ENCODE measurements around the gene TEKT5. TPM values are rescaled to one million over a fixed set of nuclear protein-coding genes. Genes with fewer than 3 reads are reported as not detected.

Gene TEKT5
- total RNA-seq, 1 experiment from 2014 or later, result not detected

DNA sequence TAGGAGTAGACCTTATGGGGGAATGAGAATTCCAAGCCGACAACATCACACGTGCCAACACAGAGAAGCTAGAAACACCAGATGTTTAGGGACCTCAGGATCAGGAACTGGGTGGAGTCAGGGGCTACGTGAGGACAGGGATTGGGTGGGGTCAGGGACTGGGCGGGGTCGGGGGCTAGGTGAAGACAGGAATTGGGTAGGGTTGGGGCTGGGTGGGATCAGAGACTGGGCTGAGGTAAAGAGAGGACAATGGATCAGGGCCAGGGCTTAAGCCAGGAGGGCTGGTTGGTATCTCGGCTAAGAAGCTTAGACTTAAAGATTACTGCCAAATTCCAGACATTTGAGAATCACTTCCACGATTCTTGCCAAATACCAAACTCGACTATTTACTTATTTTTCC is 11.6 kb downstream of the TEKT5 start:
- no peaks in the 10 kb centered on the region for H3K9me3 ChIP-seq (ENCODE audit: control insufficient read depth, insufficient read depth, low read depth, low read length)
- DNase-seq (ENCODE audit: low read depth, low spot score) (no peak), ATAC-seq (no peak)
- no peaks in the 10 kb centered on the region for H3K27me3 ChIP-seq (ENCODE audit: control insufficient read depth, insufficient read depth, low read length)
- no peak overlapping the region for H3K27ac ChIP-seq (ENCODE audit: low read length)
- intact Hi-C loops (cut with micrococcal nuclease; ENCODE audit: unreplicated experiment), result no loop called here
- POLR2A ChIA-PET, result no interaction called here
- CTCF ChIA-PET, result no interaction called here
- in situ Hi-C loops (cut with HindIII; ENCODE audit: low pct_unique_long_range_greater_than_20kb, low sequenced_read_pairs), result no loop called here
- H3K4me3 ChIP-seq (ENCODE audit: low read depth in 2 of 2, low read length in 2 of 2), result no peak overlapping the region
- no peaks in the 10 kb centered on the region for H3K36me3 ChIP-seq (ENCODE audit: control insufficient read depth, insufficient read depth, low read length)
- H3K4me1 ChIP-seq (ENCODE audit: control insufficient read depth, insufficient read depth, low read length), result no peaks in the 10 kb centered on the region
- no TSS peak for BruUV-seq (replicated peaks)
- no peak for TF ChIP-seq SIN3A (IDR thresholded peaks at IDR 0.05; ENCODE audit: borderline replicate concordance, insufficient read depth, low read depth, low read length)
- no peak for TF ChIP-seq POLR2AphosphoS5 (IDR thresholded peaks at IDR 0.05; ENCODE audit: low read depth, low read length)
- TF ChIP-seq TCF7L2 (IDR thresholded peaks at IDR 0.05; ENCODE audit: low read depth, low read length), result no peak
- TF ChIP-seq, protein P1, sequence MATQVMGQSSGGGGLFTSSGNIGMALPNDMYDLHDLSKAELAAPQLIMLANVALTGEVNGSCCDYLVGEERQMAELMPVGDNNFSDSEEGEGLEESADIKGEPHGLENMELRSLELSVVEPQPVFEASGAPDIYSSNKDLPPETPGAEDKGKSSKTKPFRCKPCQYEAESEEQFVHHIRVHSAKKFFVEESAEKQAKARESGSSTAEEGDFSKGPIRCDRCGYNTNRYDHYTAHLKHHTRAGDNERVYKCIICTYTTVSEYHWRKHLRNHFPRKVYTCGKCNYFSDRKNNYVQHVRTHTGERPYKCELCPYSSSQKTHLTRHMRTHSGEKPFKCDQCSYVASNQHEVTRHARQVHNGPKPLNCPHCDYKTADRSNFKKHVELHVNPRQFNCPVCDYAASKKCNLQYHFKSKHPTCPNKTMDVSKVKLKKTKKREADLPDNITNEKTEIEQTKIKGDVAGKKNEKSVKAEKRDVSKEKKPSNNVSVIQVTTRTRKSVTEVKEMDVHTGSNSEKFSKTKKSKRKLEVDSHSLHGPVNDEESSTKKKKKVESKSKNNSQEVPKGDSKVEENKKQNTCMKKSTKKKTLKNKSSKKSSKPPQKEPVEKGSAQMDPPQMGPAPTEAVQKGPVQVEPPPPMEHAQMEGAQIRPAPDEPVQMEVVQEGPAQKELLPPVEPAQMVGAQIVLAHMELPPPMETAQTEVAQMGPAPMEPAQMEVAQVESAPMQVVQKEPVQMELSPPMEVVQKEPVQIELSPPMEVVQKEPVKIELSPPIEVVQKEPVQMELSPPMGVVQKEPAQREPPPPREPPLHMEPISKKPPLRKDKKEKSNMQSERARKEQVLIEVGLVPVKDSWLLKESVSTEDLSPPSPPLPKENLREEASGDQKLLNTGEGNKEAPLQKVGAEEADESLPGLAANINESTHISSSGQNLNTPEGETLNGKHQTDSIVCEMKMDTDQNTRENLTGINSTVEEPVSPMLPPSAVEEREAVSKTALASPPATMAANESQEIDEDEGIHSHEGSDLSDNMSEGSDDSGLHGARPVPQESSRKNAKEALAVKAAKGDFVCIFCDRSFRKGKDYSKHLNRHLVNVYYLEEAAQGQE (IDR thresholded peaks at IDR 0.05; ENCODE audit: insufficient read depth in 1 of 2, low read depth in 2 of 2, low read length in 1 of 2), result no peak

DNA sequence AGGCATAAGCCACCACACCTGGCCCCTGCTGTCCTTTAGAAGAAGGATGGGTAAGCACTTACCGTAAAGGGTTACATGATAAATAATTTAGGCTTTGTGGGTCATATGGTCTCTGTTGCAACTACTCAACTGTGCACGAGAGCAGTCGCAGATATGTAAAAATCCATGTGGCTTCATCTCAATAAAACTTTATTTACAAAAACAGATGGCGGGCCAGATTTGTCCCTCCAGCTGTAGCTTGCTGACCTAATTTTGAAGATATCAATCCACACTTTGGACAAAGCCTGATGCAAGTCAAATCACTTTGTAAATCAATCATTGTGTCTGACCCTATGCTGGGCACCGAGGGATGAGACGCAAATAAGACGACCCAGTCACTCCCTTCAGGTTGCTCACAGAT is 12.1 kb downstream of the TEKT5 start:
- Histone ChIP-seq H3K27ac (ENCODE audit: low read length) (no peak overlapping the region), H3K27me3 (ENCODE audit: control insufficient read depth, insufficient read depth, low read length) (no peaks in the 10 kb centered on the region), H3K36me3 (ENCODE audit: control insufficient read depth, insufficient read depth, low read length) (no peaks in the 10 kb centered on the region), H3K9me3 (ENCODE audit: control insufficient read depth, insufficient read depth, low read depth, low read length) (no peaks in the 10 kb centered on the region), H3K4me1 (ENCODE audit: control insufficient read depth, insufficient read depth, low read length) (no peaks in the 10 kb centered on the region), H3K4me3 (ENCODE audit: low read depth in 2 of 2, low read length in 2 of 2) (no peak overlapping the region)
- ChIA-PET CTCF (no interaction called here), POLR2A (no interaction called here)
- no TSS peak for BruUV-seq (replicated peaks)
- in situ Hi-C loops (cut with HindIII; ENCODE audit: low pct_unique_long_range_greater_than_20kb, low sequenced_read_pairs), result no loop called here
- no peak for ATAC-seq
- TF ChIP-seq, protein P2, sequence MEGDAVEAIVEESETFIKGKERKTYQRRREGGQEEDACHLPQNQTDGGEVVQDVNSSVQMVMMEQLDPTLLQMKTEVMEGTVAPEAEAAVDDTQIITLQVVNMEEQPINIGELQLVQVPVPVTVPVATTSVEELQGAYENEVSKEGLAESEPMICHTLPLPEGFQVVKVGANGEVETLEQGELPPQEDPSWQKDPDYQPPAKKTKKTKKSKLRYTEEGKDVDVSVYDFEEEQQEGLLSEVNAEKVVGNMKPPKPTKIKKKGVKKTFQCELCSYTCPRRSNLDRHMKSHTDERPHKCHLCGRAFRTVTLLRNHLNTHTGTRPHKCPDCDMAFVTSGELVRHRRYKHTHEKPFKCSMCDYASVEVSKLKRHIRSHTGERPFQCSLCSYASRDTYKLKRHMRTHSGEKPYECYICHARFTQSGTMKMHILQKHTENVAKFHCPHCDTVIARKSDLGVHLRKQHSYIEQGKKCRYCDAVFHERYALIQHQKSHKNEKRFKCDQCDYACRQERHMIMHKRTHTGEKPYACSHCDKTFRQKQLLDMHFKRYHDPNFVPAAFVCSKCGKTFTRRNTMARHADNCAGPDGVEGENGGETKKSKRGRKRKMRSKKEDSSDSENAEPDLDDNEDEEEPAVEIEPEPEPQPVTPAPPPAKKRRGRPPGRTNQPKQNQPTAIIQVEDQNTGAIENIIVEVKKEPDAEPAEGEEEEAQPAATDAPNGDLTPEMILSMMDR (IDR thresholded peaks at IDR 0.05), result no peak
- TF ChIP-seq TCF7L2 (IDR thresholded peaks at IDR 0.05; ENCODE audit: low read depth, low read length) (no peak), SIN3A (IDR thresholded peaks at IDR 0.05; ENCODE audit: borderline replicate concordance, insufficient read depth, low read depth, low read length) (no peak)
- TF ChIP-seq, protein P1 (IDR thresholded peaks at IDR 0.05; ENCODE audit: insufficient read depth in 1 of 2, low read depth in 2 of 2, low read length in 1 of 2), result no peak
- DNase-seq (ENCODE audit: low read depth, low spot score), result no peak
- intact Hi-C loops (cut with micrococcal nuclease; ENCODE audit: unreplicated experiment), result no loop called here
